ENCODE results near the gene C11orf68. TPM values are rescaled to one million over a fixed set of nuclear protein-coding genes. Genes with fewer than 3 reads are reported as not detected.

Gene C11orf68
- total RNA-seq, 1 experiment from 2014 or later = 15.7 TPM

- Histone ChIP-seq H3K23me2 (ENCODE audit: insufficient read length, low read depth, low read length, poor library complexity, severe bottlenecking) (no peaks in the 10 kb centered on the region), H4K20me1 (ENCODE audit: control insufficient read depth, insufficient read depth, insufficient read length) (no peaks in the 10 kb centered on the region), H3K79me1 (ENCODE audit: insufficient read depth, low read depth, low read length, poor library complexity, severe bottlenecking) (no peaks in the 10 kb centered on the region), H3K9ac (ENCODE audit: extremely low read depth, insufficient read length, low read length) (no peak overlapping the region), H3K79me2 (ENCODE audit: insufficient read depth, low read length) (no peaks in the 10 kb centered on the region), H2BK120ac (ENCODE audit: low read depth, low read length, poor library complexity, severe bottlenecking) (no peak overlapping the region), H2BK12ac (ENCODE audit: insufficient read length, low read depth, low read length) (no peak overlapping the region), H2BK15ac (ENCODE audit: low read depth, low read length) (no peak overlapping the region), H3K56ac (ENCODE audit: insufficient read length, low read depth, low read length) (no peak overlapping the region), H2AK5ac (ENCODE audit: insufficient read length, low read length) (no peak overlapping the region), H3T11ph (ENCODE audit: low read length) (no peak overlapping the region), H2BK20ac (ENCODE audit: low read depth, low read length, poor library complexity, severe bottlenecking) (no peak overlapping the region), H2AFZ (ENCODE audit: low read length) (no peak overlapping the region), H4K5ac (ENCODE audit: insufficient read length, low read depth, low read length) (no peak overlapping the region), H4K8ac (replicated peaks; ENCODE audit: insufficient read length, low read depth, low read length) (no peak overlapping the region), H3K9me3 (ENCODE audit: control insufficient read depth, low read depth, low read length) (no peaks in the 10 kb centered on the region), H3K23ac (ENCODE audit: insufficient read length, low read depth, low read length) (no peak overlapping the region), H3K14ac (ENCODE audit: insufficient read depth, low read length) (no peak overlapping the region), H3K4ac (ENCODE audit: low read depth, low read length) (no peak overlapping the region), H3K27ac (ENCODE audit: insufficient read length, low read depth, low read length) (no peak overlapping the region), H3K18ac (ENCODE audit: insufficient read length, low read depth, low read length) (no peak overlapping the region), H3K27me3 (ENCODE audit: insufficient read depth, low read length) (no peaks in the 10 kb centered on the region), H3K4me1 (ENCODE audit: insufficient read depth, low read length) (no peaks in the 10 kb centered on the region), H2BK5ac (ENCODE audit: insufficient read length, low read length) (no peak overlapping the region), H4K91ac (ENCODE audit: insufficient read length, low read depth, low read length) (no peak overlapping the region), H3K4me2 (ENCODE audit: insufficient read depth, insufficient read length, low read length) (no peak overlapping the region)
- Mint-ChIP-seq H3K9me3 (no peaks in the 10 kb centered on the region; a peak in 1 of 5 replicates), H3K36me3 (ENCODE audit: insufficient read depth in 1 of 3, low read depth in 3 of 3) (peaks cover 24 to 42% (median 39%) of the 10 kb centered on the region in 3 experiments), H3K4me1 (peaks cover 2 to 6% of the 10 kb centered on the region in 2 experiments), H3K27me3 (ENCODE audit: low read depth) (peaks cover 17% of the 10 kb centered on the region), H3K27ac (peak overlapping the region in 1 of 3 experiments; percentile 9; a peak in 2 of 7 replicates), H3K4me3 (no peak overlapping the region)
- DNase-seq = no peak
- WGBS (ENCODE audit: extremely low coverage, insufficient read length, low lambda C conversion rate) = no CpG with 5 or more reads among the region's 7 CpGs
- TF ChIP-seq CTCF (conservative IDR thresholded peaks at IDR 0.05) = no peak
Measured at GRCh38 chr11:65880844-65881421, 37.9 kb downstream of the C11orf68 start.
